HG03064 (cell line): ENCODE measurements around the gene KRT72.

ENCODE experiments used
- ATAC-seq: cut with Tn5 transposase; IDR thresholded peaks from one replicate; pipeline ENCODE4 v1.9.1; 2021; ENCODE audit warnings: low read depth; ENCODE audit not compliant: unreplicated experiment

KRT72 gene

GRCh38 chr12:52581481-52581880, 19.8 kb downstream of the KRT72 start:
- no peak for ATAC-seq

- no peak for ATAC-seq
Measured at GRCh38 chr12:52581066-52581465, 20.2 kb downstream of the KRT72 start.

- no peak for ATAC-seq
Measured at GRCh38 chr12:52580496-52580895, 20.8 kb downstream of the KRT72 start.

- ATAC-seq, result no peak
Measured at GRCh38 chr12:52579468-52580465, 21.5 kb downstream of the KRT72 start.

GRCh38 chr12:52578469-52578868, 22.8 kb downstream of the KRT72 start:
- ATAC-seq, result no peak

- no peak for ATAC-seq
Measured at GRCh38 chr12:52577316-52577715, 23.9 kb downstream of the KRT72 start.

- no peak for ATAC-seq
Measured at GRCh38 chr12:52575948-52576347, 25.3 kb downstream of the KRT72 start.

GRCh38 chr12:52575256-52575655, 26.0 kb downstream of the KRT72 start:
- ATAC-seq, result no peak

GRCh38 chr12:52573743-52574142, 27.5 kb downstream of the KRT72 start, which contains the start of gene KRT74:
Gene KRT74, minus strand, starts transcription at chr12:52573843. Its CDS starts 66 bp downstream, at chr12:52573777.
- no peak for ATAC-seq

GRCh38 chr12:52573306-52573705, 28.0 kb downstream of the KRT72 start:
- no peak for ATAC-seq

GRCh38 chr12:52570511-52570910, 30.8 kb downstream of the KRT72 start:
- no peak for ATAC-seq

GRCh38 chr12:52568111-52568510, 33.2 kb downstream of the KRT72 start:
- no peak for ATAC-seq

GRCh38 chr12:52566847-52567291, 34.4 kb downstream of the KRT72 start:
- no peak for ATAC-seq

GRCh38 chr12:52564582-52564981, 36.7 kb downstream of the KRT72 start:
- no peak for ATAC-seq

GRCh38 chr12:52561880-52562449, 39.3 kb downstream of the KRT72 start:
- no peak for ATAC-seq

GRCh38 chr12:52559979-52560378, 41.3 kb downstream of the KRT72 start:
- ATAC-seq, result no peak

- no peak for ATAC-seq
Measured at GRCh38 chr12:52558781-52559445, 42.4 kb downstream of the KRT72 start.

- no peak for ATAC-seq
Measured at GRCh38 chr12:52557476-52557875, 43.8 kb downstream of the KRT72 start.

GRCh38 chr12:52555577-52555976, 45.7 kb downstream of the KRT72 start:
- ATAC-seq, result no peak

- no peak for ATAC-seq
Measured at GRCh38 chr12:52552681-52553195, 48.5 kb downstream of the KRT72 start, which contains the start of gene KRT71. Gene KRT71, minus strand, starts transcription at chr12:52553145. Its CDS starts 68 bp downstream, at chr12:52553077.

GRCh38 chr12:52552055-52552454, 49.2 kb downstream of the KRT72 start:
- ATAC-seq, result no peak
